GM18907 (cell line): ENCODE data around the gene CTBP2.
"Not testable (repeated sequence)": the region's sequence is repeated elsewhere in the genome, so short reads cannot be mapped to it uniquely, and the experiment has no call there.

Experiments used
- ATAC-seq: cut with Tn5 transposase; IDR thresholded peaks from one replicate; pipeline ENCODE4 v1.9.1; 2021; ENCODE audit warnings: mild to moderate bottlenecking, moderate library complexity; ENCODE audit not compliant: unreplicated experiment

Gene CTBP2

GRCh38 chr10:125089469-125089868 lies 70.9 kb downstream of the CTBP2 start:
- ATAC-seq, result no peak

GRCh38 chr10:125087897-125088215 lies 72.5 kb downstream of the CTBP2 start:
- no peak for ATAC-seq

GRCh38 chr10:125087191-125087896 lies 73.0 kb downstream of the CTBP2 start:
- ATAC-seq, result no peak

- no peak for ATAC-seq
Measured at GRCh38 chr10:125086691-125087090, 73.7 kb downstream of the CTBP2 start.

GRCh38 chr10:125085258-125086054 lies 74.9 kb downstream of the CTBP2 start:
- no peak for ATAC-seq

GRCh38 chr10:125084614-125085257 lies 75.6 kb downstream of the CTBP2 start:
- ATAC-seq, result no peak

- no peak for ATAC-seq
Measured at GRCh38 chr10:125084191-125084613, 76.2 kb downstream of the CTBP2 start.

- ATAC-seq, result no peak
Measured at GRCh38 chr10:125083576-125083920, 76.8 kb downstream of the CTBP2 start.

GRCh38 chr10:125082881-125083575 lies 77.3 kb downstream of the CTBP2 start:
- no peak for ATAC-seq

- ATAC-seq, result not testable (repeated sequence)
Measured at GRCh38 chr10:125082471-125082870, 77.9 kb downstream of the CTBP2 start.

- no peak for ATAC-seq
Measured at GRCh38 chr10:125081931-125082330, 78.4 kb downstream of the CTBP2 start.

- no peak for ATAC-seq
Measured at GRCh38 chr10:125080984-125081383, 79.4 kb downstream of the CTBP2 start.

- no peak for ATAC-seq
Measured at GRCh38 chr10:125080296-125080695, 80.1 kb downstream of the CTBP2 start.

GRCh38 chr10:125079091-125079600 lies 81.2 kb downstream of the CTBP2 start:
- no peak for ATAC-seq

GRCh38 chr10:125076891-125077541 lies 83.3 kb downstream of the CTBP2 start:
- no peak for ATAC-seq

GRCh38 chr10:125076121-125076825 lies 84.1 kb downstream of the CTBP2 start:
- no peak for ATAC-seq

- no peak for ATAC-seq
Measured at GRCh38 chr10:125073996-125074395, 86.4 kb downstream of the CTBP2 start.

- no peak for ATAC-seq
Measured at GRCh38 chr10:125072794-125073193, 87.6 kb downstream of the CTBP2 start.

- ATAC-seq, result no peak
Measured at GRCh38 chr10:125071008-125071407, 89.4 kb downstream of the CTBP2 start.

- ATAC-seq, result no peak
Measured at GRCh38 chr10:125068406-125068805, 92.0 kb downstream of the CTBP2 start.
